Dermis blood vessel endothelial cell (primary cell): ENCODE data around the gene CNGB1. TPM values are rescaled to one million over a fixed set of nuclear protein-coding genes. Genes with fewer than 3 reads are reported as not detected.
"Not testable (repeated sequence)": the region's sequence is repeated elsewhere in the genome, so short reads cannot be mapped to it uniquely, and the experiment has no call there.

Source experiments
- DNase-seq: peaks from one replicate; pipeline ENCODE4 v3.0.0; 2010
- total RNA-seq: library from RNA; depleted of rRNA; stranded (reverse); fragments of >200 nt; gene quantifications from 2 replicates; pipeline ENCODE4 v1.2.3, GENCODE V29; 2014

CNGB1 gene
- total RNA-seq, 1 donor from 2014 or later, result not detected

GRCh38 chr16:57996406-57997175, 25.7 kb upstream of the CNGB1 start:
- DNase-seq, result no peak

GRCh38 chr16:57995721-57996405, 24.9 kb upstream of the CNGB1 start:
- no peak for DNase-seq

GRCh38 chr16:57994778-57995177, 23.9 kb upstream of the CNGB1 start:
- peak; percentile 69 for DNase-seq

- DNase-seq, result no peak
These were observed 23.4 kb upstream of the CNGB1 start for GRCh38 chr16:57994361-57994760.

GRCh38 chr16:57993897-57994296, 23.0 kb upstream of the CNGB1 start:
- no peak for DNase-seq

DNA sequence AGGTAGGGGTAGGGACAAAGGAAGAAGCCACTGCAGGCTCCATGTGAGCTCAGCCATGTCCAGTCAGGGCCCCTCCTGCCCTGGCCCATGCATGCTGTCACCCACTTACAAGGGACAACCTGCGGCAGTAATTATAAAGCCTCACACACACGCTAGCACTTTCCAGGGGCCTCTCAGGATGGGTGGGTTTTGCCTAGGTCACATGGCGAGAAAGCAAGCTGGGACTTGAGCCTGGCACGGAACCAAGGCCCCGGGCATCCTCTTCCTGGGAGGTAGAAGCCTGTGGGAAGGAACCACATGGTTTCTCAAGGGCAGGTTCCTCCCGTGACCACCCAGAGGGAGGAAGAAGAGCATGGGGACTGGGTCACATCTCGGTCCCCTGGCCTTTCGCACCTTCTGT, 22.5 kb upstream of the CNGB1 start:
- DNase-seq, result no peak

GRCh38 chr16:57992084-57992483, 21.2 kb upstream of the CNGB1 start:
- no peak for DNase-seq

GRCh38 chr16:57991551-57992059, 20.7 kb upstream of the CNGB1 start:
- no peak for DNase-seq

GRCh38 chr16:57988929-57989328, 18.0 kb upstream of the CNGB1 start:
- no peak for DNase-seq

DNA sequence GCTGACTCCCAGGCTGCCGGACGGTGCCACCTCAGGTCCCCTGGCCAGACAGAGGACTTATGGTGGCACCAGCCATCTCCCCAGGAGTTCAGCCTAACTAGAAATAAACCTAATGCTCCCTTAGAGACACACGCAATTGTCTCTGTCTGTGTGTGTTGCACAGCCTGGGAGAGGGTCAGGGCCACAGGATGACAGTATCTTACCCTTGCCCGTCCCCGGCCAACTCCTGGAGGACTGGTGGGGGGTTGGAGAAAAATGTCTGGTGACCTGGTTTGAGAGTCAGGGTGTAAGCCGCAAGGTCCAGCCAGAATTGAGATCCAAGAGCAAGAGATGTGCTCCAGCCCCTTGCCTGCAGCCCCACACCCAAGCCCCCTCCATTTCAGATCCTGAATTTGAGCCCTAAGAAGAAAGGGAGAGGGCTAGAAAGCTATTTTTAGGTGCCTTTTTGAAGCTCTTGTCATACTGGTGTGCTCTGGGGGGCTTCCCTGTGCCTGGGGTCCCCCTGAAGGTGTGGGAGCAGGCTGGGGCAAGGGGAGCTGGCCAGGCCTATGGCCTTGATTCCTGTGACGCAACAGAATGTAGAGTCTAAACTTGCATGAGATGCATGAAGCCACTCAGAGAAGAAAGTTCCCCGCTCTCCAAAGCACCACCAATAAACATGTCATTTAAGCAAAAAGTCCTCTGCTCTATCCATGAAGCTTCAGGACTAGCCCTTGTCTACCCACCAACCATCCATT, 16.7 kb upstream of the CNGB1 start:
- DNase-seq, result no peak

- DNase-seq, result no peak
These were observed 15.3 kb upstream of the CNGB1 start for GRCh38 chr16:57986196-57986595.

GRCh38 chr16:57985204-57986181, 14.6 kb upstream of the CNGB1 start:
- DNase-seq, result peak; percentile 7

DNA sequence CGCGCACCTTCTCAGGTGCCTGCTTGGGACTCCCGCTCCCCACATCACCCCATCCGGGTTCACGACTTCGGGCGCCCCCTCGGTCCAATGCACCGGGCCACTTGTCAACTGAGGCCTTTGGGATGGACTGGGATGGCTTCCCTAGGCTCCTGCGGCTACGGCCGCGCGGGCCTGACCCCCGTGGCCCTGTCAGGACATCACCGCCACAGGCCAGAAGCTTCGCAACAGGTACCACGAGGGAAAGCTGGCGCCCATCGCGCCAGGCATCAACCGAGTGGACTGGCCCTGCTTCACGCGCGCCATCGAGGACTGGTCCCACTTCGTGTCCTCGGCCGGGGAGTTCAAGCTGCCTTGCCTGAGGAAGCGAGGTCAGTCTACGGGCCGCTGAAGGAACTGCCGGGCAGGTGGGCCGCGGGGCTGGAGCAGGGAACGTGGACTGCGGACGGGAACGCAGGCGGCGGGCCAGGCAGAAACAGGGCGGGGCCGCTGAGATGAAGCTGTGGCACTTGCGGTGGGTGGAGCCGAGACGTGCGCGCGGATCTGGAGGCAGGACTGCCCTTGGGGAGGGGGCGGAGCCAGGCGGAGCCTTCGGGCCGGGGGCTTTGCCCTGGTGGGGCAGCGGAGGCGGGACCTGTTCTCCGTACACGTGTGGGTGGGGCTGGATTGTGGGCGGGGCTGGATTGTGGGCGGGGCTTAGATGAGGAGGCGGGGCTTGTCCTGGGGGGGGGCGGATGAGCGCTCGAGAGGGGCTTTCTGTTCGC, 13.7 kb upstream of the CNGB1 start:
- peak; percentile 75 for DNase-seq

DNA sequence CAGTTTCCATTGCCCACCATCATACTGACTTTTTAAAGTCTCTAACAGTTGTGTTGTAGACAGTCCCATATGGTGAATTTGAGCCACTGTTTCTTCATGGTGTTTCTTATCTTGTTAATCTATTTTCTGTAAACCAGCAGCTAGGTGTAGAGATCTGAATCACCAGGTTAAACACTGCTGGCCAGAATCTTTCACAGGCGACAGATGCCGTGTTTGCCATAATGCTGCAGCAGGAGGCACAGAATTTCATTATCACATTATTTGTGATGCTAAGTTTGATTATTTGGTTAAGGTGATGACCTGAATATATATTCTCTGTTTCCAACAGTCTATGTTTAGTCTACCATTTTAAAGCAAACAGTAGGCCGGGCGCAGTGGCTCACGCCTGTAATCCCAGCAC, 11.5 kb upstream of the CNGB1 start:
- DNase-seq, result no peak

GRCh38 chr16:57981636-57982035, 10.7 kb upstream of the CNGB1 start:
- no peak for DNase-seq

- no peak for DNase-seq
These were observed 8.2 kb upstream of the CNGB1 start for GRCh38 chr16:57979006-57979585.

DNA sequence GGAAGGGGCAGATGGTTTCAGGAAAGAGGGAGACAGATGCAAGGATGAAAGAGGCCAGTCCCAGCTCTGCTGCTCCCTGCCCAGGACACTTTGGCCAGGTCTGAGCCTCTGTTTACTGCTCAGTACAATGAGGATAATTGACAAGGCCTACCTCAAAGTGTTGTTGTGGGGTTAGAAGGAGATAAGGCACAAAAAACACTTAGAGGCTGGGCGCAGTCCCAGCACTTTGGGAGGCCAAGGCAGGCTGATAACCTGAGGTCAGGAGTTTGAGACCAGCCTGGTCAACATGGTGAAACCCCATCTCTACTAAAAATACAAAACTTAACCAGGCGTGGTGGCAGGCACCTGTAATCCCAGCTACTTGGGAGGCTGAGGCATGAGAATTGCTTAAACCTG, 7.1 kb upstream of the CNGB1 start:
- DNase-seq, result not testable (repeated sequence)

DNA sequence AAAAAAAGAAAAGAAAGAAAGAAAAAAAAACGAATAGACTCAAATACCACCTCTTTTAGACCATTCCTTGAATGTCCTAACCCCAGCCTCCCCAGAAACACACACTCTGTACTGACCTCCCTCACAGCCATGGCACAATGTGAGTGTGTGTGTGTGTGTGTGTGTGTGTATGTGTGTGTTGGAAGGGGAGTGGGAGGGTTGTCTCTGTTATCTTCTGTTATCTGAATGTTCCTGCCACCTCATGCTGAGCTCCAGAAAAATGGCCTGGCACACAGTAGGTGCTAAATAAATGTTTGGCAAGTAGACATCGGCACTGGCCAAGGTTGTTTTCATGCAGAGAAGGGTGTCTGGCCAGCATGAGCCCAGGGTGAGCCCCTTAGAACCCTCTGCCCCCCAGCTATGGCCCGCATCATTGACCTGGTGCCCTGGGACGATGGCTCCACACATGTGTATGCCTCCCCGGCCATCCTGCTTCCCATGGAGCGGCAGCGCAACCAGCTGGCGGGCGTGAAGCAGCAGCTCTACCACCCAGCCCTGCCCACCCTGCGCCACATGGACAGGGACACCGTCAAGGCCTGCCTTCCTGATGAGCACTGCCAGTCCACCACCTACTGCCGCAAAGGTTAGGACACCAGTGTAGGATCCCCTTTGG, 6.6 kb upstream of the CNGB1 start:
- DNase-seq, result peak; percentile 7

- DNase-seq, result peak; percentile 8
These were observed 5.4 kb upstream of the CNGB1 start for GRCh38 chr16:57976331-57976796.

- DNase-seq, result no peak
These were observed 1.4 kb upstream of the CNGB1 start for GRCh38 chr16:57972306-57972705.
